GM21381 (cell line): ENCODE measurements around the gene ITGBL1.

Experiments
- ATAC-seq: cut with Tn5 transposase; IDR thresholded peaks from one replicate; pipeline ENCODE4 v1.9.1; 2021; ENCODE audit warnings: mild to moderate bottlenecking, moderate library complexity; ENCODE audit not compliant: unreplicated experiment

ITGBL1 gene

DNA sequence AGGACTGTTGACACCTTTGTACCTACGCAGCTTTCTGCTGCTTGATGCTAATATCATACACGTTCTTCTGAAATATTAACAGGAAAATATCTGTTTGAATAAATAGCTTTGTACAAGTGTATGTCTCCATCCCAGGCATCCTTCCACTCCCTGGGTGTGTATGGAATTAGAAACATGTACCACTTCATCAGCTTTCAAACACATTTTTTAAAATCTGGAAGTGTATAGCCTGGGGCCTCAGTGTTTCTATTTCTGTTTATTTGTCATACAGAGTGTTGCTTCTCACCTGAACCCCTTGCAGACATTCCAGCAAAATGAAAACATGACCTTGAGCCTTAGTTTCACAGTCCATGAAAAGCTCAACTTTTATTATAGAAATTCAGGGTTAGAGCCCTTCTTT is 168.6 kb downstream of the ITGBL1 start:
- ATAC-seq: no peak

GRCh38 chr13:101623470-101624209 is 171.2 kb downstream of the ITGBL1 start:
- ATAC-seq: no peak

DNA sequence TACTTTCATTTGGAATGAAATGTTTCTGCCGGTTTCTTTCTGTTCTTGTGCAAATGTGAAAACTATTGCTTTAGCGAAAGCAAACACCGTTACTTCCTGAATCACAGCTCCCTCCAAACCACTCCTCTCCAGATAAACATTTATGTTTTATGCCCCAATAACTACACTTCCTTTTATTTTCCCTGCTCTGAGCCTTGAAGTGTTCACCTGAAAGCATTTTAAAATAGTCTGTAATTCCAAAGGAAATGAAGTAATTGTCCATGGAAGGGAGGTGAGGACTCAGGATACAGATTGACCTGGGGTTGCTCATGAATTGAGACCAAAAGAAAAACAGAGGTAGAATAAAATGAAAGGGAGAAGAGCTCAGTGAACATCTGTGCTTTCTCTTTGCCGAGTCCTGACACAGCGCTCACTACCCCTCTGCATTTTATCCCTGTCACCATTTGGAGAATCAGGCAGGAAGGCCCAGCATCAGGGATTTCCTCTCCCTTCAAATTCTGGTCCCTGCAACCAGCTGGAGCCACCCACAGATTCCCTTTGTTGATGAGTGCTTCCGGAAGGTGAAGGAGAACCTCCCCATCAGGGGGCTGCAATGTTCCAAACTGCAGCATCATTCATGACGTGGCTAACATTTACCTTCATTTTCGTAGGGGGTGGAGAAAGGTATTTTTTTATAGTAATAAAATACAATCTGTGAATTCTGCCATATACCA is 171.9 kb downstream of the ITGBL1 start:
- no peak for ATAC-seq

- no peak for ATAC-seq
Measured at GRCh38 chr13:101624981-101625380, 172.5 kb downstream of the ITGBL1 start.

DNA sequence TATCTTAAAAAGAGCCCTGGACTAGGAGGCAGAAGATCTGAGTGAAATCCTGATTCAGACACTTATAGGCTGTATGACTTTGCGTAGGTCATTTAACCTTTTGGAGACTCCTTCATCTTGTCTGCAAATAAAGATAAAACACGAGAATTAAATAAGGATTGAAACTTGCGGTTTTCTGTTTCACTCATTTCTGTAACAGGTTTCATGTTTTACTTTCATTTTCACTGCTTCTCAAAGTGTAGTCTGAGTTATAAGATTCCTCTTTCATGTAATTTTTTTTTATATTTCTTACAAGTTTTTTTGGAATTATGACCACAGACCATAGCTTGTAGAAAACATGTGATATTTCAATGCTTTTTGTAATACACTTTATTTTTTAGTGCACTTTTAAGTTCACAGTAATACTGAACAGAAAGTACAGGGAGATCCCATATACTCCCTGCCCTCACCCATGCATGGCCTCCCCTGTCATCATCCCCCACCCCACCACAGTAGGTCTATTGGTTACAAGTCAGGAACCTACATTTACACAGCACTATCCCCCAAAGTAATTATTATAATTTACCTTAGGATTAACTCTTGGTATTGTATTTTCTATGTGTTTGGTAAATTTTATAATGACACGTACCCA is 174.6 kb downstream of the ITGBL1 start:
- ATAC-seq: peak; percentile 93

- peak; percentile 19 for ATAC-seq
Measured at GRCh38 chr13:101627556-101627943, 175.1 kb downstream of the ITGBL1 start.

- ATAC-seq: no peak
Measured at GRCh38 chr13:101628900-101629299, 176.4 kb downstream of the ITGBL1 start.

DNA sequence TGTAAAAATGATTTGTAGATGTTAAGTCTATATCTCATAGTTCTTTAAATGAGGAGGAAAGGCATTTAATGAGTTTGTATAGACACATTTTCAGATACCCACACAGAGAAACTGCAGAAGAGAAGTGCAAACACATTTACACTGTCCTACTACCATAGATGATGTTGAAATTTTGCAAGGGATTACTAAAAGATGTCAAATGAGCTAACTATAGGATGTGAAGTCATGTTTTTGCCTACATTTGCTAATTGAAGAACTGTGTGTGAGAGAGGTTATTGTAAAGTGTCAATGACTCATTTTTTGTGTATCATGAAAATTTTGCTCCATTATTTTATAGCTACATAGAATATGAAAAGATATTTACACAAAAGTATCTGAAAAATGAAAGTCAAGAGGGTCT is 178.9 kb downstream of the ITGBL1 start:
- ATAC-seq: no peak

DNA sequence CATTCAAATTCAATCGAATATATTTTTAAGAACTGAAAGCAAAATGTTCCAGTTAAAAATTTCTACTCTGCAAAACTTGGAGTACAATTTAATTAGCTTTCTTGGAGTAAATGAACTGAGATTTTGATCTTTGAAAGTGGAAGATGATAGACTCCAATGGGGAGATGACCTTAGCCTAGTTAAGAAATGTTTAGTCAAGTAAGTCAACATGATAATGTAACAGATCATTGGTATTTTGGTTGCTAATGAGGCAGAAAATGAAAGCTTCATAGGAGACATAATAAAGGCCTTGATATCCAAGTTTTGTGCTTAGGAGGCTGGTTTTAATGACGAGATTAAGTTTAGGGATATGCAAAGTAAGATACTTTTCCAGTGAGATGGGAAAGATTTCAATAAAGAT is 181.7 kb downstream of the ITGBL1 start:
- ATAC-seq: no peak

DNA sequence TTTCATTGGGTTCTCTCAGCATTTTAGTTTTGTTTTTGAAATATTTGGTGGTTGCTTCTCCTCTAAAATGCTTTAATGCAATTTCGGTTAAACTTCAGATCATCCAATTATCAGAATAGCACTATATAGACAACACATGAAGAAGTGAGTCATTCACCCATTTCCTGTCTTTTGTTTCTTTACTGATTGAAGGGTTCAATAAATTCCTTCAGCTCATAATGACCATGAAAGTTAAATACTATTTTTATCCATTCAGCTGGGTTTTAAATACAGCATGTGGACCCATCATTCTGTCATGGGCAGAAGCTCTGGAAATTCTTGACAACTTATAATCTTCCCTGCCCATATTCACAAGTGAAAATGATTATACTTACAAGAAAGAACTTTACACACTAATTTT is 187.2 kb downstream of the ITGBL1 start:
- ATAC-seq: no peak

DNA sequence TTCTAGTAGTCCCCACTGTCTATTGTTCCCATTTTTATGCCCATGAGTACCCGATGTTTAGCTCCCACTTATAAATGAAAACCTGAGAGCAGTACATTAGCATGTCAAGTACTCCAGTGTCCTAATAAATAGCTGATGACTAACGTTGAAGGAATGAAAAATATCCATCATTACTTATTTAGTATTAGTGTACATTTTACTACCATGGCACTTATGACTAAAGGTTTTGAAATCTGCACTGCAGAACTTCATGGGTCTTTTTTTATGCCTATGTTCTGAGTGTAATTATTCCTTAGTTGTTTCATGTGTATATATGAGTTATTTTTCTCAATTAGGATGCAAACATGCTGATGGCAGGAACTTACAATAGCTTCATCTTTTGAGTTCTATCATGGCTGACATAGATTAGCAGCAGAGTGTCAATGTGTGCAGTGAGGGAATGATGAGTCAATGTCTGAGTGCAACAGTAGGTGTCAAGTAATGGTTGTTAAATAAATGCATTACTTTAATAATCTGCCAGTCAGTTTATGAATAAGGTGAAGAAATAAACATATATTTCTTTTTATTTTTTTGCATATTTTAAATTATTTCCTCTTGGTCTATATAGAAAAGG is 188.4 kb downstream of the ITGBL1 start:
- ATAC-seq: no peak

DNA sequence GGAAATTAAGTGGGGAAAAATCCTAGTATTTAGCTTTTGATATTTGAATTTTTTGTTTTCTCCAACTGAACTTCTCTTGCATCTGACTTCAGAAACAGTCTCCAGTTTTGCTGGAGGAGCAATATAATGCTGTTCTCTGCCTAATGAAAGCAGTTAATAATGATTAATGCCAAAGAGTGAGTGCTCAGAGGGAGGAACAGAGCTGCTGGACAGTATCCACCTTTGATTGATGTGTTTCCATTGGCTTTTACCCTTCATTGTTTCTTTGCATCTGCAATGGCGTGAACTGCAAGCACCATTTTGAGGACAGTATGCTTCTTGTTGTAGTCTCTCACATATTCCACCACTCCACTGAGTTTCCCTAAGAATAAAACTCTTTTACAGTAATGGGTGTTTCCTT is 193.4 kb downstream of the ITGBL1 start:
- ATAC-seq: no peak

GRCh38 chr13:101647760-101648159 is 195.3 kb downstream of the ITGBL1 start:
- no peak for ATAC-seq

GRCh38 chr13:101648766-101649487 is 196.5 kb downstream of the ITGBL1 start:
- no peak for ATAC-seq

DNA sequence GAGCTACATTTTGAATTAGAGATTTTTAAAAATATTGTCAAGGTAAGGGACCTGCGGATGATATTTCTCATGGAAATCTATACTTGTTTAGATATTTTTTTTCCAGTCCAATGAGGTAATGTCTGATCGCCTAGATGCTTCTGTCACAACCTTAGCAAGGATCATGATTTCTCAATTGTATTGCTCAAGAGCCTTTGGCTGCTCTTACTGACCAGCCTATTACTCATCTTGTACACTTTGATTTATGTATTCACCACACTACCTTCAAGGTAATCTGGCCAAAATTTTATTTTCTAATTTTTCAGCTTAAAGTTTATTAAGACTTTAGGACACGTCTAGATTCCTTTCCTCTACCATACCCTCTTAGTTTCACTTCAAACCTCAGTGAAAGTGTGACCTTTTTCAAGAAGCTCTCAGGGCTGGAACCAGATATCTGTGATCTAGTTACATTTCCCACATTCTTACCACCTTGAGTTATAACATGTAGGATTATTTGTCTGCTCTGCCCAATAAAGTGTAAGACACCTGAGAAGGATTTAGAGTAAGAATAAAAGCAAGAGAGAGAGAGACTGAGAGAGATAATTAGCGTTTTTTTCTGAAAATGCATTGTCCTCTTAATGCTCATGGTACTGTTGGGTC is 197.1 kb downstream of the ITGBL1 start:
- ATAC-seq: no peak

DNA sequence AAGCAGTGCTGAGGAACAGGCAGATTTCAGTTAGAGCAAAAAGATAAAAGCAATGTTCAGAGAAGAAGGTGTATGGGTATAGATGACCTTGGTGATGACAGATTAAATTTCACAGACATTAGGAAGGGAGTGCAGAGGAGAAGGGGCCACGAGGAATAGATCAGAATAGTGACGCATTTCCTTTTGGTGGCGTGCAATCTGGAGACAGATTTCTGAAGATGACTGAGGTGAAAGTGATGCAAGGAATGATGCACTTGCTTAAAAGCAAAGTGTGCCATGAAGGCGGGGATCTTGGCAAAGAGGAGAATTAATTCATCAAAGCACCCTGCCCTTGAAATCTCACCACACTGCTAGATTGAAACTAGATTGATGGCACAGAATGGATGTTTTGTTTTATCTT is 202.4 kb downstream of the ITGBL1 start:
- no peak for ATAC-seq

DNA sequence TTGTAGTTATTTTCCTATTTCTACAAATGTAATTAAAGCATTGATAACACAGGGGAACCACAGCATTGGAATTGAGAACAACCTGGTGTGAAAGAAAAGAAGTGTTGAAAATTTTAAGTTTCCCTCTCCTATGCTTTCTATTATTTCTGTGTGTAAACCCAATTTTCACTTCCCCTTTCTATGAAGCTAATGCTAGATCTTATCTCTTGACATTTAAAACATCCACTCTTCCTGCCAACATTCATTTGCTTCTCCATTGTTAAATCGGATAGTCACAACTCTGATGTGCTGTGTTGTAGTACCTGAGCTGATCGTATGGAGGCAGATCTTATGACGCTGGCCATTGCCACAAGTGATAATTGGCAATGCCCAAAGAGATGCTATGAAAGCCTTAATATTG is 203.0 kb downstream of the ITGBL1 start:
- peak; percentile 75 for ATAC-seq

GRCh38 chr13:101660711-101661110 is 208.2 kb downstream of the ITGBL1 start:
- ATAC-seq: no peak

GRCh38 chr13:101661839-101662238 is 209.4 kb downstream of the ITGBL1 start:
- ATAC-seq: no peak

DNA sequence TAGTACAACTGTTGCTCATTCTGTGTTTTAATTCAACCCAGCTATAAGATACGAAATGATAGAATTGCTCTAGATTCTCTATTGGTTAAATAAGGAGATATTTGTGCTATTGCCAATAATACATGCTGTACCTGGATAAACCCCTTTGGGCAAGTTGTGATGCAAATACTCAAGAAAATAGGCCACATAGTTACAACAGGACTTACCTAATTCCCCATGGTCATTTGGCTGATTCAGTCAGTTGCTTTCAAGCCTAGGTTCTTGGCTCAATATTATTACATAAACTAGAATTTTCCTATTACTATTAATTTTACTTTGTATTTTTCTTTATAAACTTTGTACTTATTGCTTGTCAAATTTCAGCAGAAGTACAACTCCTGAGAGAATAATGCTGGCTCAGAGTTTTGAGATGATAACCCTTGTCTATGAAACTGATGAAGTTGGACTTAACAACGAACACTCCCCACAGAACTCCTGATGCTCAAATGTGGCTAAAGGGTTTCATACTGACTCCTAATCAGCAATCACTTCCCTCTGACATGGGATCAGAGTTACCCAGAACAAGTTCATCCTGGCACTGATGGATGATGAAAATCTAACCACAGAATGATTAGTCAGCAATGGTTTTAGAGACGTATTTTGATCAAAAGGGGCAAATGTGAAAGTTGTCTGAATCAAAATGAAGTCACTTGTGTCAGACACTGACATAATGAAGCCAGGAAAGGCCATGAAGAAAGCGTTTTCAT is 221.1 kb downstream of the ITGBL1 start:
- no peak for ATAC-seq
